Cerebellar nuclear complex (tissue), 1 donor: ENCODE data around the gene NOS1.
"Not testable (repeated sequence)": the region's sequence is repeated elsewhere in the genome, so short reads cannot be mapped to it uniquely, and the experiment has no call there.

ENCODE experiments used
- DNase-seq, 2 experiments: peaks; one replicate each; lab custom pipeline; 2025; lab: John Stamatoyannopoulos, UW

The NOS1 gene

DNA sequence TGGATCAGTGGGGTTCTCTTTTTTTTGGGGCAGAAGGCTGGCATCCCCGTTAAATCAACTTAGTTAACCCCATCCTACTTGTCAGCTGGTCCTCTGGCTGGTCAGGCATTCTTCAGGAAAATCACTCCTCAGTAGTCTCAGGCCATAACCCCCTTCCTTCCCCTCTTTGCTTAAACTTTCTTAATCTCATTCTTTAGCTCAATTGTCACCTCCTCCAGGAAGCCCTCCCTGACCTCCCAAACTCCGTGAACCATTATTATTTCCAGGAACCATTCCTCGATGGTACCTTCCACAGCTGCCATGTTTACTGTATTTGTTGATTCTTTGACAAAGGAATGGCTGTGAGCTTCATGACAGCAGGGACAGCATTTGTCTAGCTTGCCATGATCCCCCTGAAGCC is 98.7 kb downstream of the NOS1 start:
- no peak for DNase-seq

DNA sequence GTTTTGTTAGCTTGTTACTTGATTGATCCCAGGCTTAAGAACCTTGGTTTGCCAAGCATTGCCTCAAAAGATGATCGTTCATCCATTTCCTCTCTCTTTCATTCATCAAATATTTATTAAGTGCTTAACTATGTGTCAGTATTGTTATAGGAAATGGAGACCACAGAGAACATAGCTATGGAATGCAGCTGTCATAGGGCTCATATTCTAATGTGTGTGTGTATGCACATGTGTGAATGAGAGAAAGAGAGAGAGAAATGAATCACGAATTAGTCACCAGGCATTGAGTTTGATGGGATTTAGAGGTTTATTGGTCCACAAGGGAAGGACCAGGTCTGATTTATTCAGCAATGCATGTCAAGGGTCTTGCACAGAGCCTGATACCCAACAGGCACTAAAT is 100.2 kb downstream of the NOS1 start:
- no peak for DNase-seq

DNA sequence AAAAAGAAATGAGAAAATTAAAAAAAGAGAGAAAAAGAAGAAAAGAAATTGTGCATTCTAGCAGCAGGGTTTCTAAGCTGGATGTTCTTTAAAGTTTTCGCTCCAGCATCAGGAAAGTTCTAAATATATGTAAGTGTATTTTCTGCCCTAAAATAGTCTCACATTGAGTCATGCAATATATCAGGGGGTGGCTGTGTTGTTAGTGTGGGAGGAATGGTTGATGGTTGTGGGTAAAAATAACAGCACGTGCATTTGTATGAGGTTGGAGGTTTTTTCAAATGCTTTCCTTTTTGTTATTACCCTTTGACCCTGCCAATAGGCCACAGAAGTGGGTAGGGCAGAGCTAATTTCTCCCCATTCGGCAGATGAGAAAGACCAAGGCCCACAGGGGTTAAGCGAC is 106.0 kb downstream of the NOS1 start:
- DNase-seq = no peak

DNA sequence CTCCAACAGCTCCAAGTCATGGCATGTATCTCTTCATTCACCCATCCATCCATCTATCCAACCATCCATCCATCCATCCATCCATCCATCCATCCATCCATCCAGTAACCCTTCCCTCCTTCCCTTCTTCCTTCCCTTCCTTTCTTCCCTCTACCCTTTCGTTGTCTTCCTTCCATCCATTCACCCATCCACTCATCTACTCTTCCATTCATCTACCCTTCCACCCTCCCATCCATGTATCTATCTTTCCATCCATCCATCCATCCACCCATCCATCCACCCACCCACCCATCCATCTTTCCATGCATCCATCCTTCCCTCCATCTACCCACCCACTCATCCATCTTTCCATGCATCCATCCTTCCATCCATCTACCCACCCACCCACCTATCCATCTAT is 117.9 kb downstream of the NOS1 start:
- DNase-seq = no peak

DNA sequence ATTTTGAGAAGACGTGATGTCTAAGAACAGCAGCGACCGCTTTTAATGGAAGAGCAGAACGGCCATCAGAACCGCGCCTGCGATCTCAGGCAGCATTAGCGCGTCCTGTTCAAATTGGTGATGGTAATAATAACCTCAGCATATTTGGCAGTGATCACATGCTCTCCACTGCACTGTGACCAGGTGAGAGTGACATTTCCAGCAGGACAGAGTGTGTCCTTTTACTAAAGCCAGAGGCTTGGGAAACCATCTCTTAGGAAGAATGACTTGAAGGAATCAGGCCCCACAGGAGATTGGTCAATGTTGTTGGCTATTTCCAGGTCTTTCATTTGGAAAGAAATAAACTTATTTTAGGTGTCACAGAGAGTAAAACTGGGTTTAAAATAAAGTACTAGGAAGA is 119.7 kb downstream of the NOS1 start:
- no peak for DNase-seq

DNA sequence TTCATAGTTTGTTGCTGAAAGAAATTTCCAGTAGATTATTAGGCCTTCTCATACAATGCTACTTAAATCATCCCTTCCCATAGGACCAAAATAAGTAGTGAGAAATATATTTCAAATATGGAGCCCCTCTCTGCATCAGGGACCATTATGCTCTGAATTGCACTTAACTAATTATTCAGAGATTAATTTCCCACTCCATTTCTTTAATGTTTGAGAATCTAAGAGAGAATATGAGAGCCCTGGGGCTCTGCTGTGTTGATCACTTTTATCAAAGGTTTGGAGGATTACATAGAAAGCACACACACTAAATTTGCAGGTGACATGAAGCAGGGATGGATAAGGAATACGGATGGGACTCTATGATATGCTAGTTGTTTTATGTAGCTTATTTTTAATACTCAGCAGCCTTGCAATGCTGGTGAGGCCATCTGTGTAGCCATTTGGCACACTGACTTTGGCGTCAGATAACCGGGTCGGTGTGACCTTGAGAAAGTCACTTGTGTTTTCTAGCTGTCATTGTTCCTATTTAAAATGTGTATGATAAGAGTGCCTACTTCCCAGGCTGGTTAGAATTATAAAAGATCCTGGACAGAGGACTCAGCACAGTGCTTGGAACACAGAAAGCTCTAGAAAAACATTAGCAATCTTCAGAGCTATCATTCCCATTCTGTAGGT is 121.2 kb downstream of the NOS1 start:
- no peak for DNase-seq

DNA sequence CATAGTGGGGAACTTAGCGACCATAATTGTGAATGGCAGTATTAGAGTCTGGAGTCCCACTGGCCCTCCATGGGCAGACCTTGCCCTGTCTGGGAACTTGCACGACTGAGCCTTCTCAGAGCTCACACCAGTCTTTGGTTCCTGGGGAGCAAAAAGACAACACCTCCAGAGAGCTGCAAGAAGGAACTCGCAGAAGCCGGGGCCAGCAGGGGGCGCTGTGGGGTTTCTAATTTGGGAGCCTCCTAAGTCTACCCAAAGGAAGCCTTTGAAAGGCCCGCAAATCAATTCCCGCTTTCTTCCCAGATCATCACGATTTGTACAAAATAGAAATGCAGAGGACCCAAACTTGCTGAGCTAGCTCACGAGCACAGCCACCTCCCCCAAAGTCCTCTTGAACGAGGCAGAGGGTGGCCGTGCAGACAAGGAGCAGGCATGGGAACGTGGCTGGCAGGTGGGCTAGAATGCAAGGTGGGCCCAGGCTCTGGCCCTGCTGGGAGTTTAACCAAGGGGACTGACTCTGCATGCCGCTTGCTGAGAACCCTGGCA is 124.9 kb downstream of the NOS1 start:
- DNase-seq = peak in 1 of 2 experiments; percentile 58

DNA sequence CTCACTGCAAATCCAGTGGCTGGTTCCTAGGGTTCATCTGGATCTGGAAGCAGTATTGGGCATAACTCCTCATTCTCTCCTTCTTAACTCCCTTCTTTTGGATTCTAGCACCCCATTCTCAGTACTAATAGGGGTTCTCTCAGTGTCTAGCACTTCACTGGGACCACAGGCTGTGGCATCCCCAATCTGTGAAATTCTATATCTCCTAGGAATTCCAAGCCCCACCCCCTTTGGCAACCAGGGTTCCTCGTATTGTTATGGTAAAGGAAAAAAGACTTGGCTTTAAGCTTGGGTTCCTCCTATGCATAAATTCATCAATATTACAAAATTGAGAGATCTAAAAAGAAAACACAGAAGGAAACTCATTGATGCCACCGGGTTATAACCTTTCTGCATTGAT is 126.2 kb downstream of the NOS1 start:
- no peak for DNase-seq

DNA sequence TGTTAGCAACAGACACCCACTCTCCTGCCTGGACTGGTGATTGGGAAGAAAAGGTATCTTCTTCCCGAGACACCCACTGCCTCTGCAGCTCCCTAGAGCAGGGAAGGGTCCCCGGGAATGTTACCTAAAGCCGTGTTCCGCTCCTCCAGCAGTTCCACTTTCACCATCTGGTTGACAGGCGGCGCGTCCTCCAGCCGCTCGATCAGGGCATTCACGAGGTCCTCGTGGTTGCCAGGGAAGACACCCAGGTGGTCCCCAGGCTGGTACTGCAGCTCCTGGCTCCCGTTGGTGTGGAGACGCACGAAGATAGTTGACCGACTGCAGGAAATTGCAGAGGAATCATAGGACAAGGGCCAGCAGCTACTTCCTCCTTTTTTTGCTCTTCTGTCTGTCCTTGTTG is 127.0 kb downstream of the NOS1 start:
- DNase-seq = no peak

DNA sequence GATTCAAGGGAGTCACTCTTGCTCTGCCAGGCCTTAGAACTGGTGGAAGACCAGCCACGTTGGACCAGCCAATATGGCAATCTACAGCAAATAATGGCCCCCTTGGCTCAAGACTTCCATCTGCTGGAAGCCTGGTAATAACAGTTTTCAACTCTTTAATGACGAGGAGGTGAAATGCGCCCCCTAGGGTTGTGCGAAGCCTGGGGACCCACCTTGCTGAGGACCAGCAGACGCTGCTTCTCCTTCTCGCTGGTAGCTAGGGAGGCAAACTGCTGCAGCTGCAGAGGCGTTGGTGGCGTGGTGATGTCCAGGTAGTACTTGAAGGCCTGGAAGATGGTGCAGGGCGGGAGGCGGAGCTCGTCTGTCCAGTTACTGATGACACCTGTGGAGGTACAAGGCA is 129.7 kb downstream of the NOS1 start:
- DNase-seq = no peak

DNA sequence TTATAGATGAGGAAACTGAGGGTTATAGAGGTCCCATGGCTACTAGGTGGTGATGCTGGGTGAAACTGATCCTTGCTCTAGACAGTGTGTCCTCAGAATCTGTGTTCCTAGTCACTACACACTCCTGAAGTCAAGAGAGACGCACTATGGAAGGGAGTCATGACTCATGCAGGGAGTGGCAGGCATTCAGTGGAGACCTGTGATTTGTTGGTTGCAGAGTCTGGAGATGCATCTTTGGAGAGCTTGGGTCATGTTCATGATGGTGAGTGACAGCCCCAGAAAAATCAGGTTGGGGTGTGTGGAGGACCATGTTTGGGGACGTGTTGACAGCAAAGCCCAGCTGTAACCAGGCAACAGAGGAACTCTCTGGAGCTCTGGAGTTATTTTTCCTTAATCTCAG is 133.2 kb downstream of the NOS1 start:
- no peak for DNase-seq

DNA sequence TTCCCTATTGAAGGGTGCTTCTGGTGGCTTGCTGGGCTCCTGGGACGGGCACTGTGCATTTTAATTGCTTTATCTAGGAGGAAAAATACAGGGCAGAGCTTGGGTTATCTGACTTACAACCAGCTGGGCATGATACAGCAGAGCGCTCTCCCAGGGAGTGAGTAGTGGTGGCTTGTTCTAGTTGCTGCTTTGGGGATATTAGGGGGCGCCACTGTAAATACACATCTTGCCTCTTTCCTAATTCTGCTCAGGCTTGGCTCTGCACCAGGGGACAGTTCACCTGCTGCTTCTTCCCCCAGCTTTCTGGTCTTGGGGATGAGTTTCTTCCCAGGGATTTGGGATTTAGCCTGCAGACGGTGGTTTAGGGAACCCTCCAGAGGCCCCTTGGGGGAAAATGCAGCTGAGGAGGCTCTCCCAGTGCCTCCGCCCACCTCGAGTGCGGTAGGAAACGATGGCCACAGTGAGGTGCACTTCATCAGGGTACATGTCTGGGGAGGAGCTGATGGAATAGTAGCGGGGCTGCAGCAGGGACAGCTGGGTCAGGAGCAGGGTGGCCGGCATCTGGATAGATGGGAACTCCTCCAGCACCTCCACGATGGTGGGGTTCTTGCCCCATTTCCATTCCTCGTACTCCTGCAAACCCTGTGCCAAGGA is 134.3 kb downstream of the NOS1 start:
- no peak for DNase-seq

DNA sequence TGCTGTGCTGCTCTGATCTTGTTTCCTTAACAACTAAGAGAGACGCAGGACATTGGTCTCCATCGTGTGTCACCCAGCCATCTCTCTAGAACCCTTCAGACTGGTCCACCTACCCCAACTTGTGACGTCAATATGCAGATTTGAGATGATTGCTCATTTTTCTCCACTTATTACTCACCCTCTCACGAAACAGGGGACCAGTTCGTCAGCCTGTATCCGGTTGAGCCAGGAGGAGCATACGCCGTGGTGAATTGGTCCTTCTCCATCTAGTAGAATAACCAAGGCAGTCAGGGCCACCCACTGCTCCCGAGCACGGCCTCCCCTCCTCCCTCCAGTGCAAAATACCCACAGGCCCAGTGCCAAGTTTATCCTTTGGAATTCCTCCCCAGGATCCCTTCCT is 134.9 kb downstream of the NOS1 start:
- no peak for DNase-seq

DNA sequence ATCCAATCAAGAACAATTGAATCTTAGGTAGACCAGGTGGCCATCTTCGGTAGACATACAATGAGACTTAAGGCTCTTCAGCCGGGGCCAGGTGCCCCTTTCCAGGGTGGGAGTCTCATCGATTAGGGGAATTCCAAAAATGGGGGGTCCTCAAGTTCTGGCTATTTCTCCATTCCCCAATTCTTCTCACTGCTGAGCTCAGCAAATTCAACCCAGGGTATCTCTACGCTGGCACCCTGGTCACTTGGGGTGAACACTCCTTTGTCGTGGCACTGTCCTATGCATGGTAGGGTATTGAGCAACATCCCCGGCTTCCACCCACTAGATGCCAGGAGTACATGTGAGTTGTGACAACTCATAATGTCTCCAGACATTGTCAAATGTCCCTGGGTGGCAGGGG is 136.2 kb downstream of the NOS1 start:
- DNase-seq = no peak

DNA sequence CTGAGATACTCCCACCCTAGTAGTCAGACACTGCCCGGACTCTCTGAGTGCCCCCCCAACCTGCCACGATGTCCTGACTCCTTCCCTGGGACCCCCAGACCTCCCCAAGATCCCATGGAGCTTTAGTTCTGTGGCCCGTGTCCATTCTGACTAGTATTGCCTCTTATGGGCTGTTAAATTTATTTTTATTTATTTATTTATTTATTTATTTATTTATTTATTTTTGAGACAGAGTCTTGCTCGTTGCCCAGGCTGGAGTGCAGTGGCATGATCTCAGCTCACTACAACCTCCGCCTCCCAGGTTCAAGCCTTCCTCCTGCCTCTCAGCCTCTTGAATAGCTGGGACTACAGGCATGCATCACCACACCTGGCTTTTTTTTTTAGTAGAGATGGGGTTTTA is 140.5 kb downstream of the NOS1 start:
- not testable (repeated sequence) for DNase-seq

DNA sequence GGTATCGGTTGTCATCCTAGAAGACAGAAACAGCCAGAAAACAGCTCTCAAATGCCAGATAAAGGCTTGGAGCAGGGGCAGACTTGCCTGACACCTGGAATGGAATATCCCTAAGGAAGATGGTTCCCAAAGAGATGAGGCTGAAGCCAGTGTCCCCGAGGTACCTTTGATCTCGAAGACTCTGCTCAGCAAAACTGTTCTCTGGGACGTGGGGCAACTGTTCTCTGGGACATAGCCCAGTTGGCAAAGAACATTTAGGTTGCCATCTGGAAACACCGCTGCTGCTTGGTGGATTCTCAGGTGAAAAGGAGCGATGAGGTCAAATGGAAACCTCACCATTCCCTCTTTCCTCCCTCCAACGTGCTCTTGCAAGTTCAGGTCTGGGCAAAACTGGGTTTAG is 143.3 kb downstream of the NOS1 start:
- DNase-seq = no peak

DNA sequence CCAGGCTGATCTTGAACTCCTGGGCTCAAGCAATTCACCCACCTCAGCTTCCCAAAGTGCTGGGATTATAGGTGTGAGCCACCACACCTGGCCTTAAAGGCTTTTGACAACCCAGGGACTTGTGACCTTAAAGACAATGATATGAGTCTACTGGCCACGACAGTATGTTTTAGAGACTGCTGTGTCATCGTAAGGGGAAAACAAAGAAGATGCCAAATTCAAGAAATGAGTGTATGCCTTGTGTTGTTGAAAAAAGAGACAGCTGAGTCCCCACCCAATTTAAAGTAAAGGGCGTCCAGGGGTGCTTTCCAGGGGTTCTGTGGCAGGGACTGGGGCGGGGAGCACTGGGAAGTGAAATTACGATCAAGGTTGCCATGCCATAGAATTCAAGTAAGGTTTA is 144.7 kb downstream of the NOS1 start:
- no peak for DNase-seq

DNA sequence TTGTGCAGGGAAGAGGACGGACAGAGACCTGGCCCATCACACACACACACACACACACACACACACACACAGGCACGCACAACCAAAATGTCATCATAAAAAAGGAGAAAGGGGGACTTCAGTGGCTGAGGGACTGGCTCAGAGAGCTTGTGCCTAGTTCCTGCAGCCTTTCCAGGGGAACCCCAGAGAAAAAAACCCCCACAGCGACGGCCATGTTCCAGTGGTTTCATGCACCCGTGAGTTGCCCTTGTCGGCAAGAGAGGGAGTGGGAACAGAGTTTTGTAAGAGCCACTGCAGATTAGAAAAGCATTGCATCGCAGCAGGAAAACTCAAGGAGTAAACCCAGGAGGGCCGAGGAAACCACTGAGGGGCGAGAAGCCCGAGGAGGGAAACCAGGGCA is 146.6 kb downstream of the NOS1 start:
- no peak for DNase-seq

DNA sequence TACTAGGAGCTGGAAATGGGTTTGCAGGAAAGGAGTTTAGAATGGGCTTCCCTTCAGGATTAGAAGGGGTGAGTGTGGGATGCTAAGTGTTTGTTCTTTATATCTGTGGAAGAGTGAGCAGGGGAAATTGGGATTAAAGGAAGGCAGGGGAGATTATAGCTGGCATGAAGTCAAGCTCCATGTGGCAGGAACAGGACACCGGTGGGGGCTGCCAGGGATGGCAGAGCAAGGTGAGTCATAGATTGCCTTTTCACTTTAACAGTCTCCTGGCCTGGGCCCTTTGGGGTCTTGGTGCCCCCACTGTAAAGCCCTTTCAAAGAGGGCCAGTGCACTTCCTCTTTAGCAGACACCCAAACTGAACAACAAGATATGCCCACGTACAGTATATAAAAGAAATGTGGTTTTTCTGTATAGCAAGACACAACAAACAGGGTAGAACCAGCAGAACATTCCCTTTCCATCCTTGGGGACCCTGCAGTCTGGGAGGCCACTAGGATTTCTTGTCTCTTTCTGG is 148.1 kb downstream of the NOS1 start:
- no peak for DNase-seq

DNA sequence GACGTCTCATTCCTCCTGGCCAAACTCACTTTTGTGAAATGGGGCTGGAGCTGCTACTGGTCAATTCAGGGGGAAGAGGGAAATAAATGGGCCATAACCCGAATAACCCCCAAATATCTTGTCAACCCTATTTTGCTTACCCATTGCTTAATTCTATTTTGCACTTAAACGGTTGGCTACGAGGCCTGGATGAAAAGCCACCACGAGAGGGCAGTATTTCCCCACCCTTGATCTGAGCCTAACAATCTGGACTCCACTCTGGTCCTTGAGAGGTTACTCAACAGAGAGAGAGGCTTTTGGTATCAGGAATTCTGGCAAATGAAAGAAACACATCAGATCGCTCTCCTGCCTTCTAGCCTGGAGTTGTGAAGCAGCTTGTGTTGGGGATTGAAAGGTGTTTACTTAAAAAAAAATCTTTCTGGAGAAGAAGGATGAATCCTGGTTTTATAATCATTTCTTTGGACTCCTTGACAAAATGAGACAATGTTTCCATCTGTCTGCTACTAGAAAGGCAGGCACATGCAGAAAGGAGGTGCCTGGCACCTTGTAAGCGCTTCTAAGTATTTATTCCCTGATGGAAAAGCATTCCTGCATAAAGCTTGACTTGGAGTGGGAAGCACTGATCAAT is 148.7 kb downstream of the NOS1 start:
- peak; percentile 17 to 74 for DNase-seq

DNA sequence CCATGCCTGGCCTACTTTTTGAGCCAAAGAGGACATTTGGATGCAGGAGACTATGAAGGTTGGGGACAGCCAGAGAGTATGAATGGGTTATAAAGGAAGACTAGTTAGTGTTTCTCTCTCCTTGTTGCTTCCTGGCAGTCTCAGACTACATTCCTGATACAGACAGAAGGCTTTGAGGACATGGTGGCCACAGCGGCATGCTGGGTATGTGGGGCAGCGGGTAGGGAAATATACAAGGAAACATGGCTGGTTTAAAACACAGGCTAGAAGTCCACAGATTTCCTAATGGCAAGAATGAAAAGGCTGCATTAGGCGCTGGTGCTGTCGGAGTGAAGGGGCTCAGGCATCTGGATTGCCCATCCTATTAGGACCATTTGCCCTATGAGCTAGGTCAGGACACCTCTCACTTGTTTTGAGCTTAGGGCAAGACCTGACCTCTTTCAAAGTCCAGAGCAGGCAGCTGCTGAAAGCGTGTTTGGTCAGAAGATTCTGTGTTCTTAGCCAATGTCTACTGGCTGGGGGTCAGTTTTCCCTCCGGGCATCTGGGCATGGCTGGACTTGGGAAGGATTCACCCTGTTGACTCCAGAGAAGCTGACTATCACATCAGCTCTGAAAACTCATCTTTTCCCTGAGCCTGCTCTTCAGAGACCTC is 151.0 kb downstream of the NOS1 start:
- DNase-seq = no peak

DNA sequence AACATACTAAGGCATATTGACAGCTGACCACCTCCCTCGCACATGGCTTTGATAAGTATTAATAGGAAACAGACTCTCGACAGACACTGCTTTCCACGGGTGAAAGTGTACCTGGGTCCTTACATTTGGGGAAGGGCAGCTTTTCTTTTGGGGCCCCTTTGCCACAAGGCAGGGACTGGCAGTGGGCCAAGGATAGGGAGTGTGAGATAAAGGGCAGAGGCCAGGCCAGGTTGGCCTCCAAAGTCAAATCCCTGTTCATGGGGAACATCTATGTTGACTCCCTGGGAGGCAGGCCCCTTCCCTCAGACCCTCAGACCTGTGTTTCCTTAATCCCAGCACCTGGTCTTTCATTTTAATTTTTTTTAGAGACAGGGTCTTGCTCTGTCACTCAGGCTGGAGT is 151.8 kb downstream of the NOS1 start:
- no peak for DNase-seq
